ENCODE data around the gene TEX10.

TEX10 gene

DNA sequence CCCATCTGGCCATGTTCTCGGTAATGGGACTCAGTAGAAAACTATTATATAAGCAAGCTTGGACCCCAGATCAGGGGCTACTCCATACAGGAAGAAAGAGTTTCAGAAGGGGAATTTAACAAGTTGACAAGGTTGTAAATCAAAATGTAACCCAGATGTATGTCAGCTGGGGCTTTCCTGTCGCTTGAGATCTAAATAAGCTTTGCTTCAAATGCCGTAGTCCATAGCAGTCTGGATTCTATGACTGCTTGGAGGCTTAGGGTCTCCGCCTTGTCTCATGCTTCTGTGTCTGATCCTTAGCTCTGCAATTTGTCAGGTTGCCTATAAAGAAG lies 70.4 kb downstream of the TEX10 start:
- DNase-seq = no peak

DNA sequence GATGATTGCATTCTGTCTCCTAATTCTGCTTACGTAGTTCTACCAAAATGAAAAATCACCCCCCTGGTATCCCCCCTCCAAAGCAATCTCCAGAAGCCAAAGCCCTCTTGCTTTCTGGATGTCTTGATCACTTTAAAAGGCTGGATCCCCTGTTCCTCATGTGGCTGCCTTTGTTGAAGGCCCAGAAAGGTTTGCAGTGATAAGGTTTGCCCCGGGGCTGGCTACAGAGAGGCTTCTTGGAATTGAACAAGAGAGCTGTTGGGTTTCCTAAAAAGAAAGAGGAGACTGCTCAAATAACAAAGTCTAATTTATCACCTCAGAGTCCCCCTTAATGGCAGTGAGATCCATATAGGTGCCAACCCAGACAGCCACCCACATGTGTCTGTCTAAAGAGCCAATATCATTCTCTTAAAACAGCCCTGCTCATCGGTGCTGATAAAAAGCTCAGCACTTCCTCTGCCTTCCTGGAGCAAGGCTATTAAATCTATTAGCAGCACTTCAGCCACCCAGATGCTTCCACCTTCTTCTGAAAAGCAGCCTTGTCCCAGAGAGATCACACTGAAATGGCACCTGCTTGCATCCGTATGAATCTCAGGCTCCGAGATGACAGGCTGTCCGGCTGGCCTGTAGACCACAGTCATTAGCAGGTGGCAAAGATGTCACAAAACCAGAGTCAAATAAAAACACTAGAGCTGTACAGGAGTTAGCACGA lies 70.9 kb downstream of the TEX10 start:
- DNase-seq = no peak

DNA sequence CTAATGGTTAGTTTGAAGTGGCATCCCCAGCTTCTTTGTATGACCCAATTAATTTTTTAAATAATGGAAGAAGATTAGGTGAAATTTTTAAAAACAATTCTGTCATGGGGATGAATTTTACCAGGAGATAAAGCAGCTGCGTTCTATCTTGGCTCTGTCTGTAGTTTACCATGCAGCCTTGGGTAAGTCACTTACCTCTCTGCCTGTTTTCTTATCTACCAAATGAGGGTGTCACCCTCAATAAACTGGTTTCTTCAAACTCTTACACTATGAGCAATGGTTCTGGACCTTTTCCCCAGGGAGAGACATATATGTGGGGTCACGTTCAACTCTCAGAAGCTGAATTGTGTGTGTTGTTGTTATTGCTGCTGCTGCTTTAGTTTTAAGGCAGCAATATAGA lies 71.7 kb downstream of the TEX10 start:
- no peak for DNase-seq

DNA sequence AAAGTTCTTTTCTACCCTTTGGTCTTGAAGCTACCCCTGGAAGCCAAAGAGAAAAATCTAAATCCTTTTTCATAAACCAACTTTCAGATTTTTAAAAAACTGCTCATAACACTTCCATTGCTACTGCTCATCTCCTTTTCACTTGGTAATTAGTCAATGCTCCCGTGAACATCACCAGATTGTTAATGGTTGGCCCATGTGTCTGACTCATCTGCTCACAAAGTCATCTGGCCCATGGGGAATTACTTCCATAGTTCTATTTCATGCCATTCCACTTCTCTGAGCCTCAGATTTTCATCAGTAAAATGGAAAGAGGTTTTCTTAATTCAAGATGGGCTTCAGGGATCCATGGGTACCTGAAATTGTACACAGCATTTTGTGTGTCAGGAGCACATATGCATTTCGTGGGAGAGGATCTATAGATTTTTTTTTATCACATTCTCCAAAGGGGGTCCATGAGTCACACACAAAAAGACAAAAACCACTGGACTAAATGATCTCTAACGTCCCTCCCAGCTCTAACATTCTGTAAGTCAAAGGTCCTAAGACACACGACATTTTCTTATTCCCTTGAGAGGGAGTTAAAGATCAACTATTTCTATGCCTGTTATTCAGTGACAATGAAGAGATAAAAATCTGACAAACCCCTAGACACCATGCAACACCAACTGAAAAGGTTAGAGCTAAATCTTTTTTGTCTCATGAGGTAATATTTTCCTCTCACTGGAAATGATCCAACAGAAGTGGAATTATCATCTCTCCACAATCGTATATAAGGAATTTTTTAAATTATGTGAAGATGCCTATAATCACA lies 75.4 kb downstream of the TEX10 start:
- DNase-seq = no peak

GRCh38 chr9:100269656-100270055 lies 83.1 kb downstream of the TEX10 start:
- no peak for DNase-seq

DNA sequence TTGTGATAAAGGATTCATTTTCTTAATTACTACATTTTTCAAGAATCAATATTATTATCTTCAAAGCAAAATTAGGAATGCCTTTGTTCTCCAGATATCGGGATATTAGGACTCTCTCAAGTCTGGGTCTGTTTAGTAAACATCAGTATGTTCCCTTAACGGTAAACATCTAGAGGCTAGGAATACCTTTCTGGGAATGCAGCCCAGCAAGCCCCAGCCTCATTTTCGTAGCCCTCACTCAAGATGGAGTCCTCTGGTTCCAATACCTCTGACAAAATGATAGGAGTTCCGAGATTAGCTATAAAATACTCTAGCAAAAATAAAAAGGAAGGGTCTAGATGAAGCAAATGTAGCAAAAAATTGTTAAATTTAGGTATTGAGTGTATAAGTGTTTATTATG lies 84.5 kb downstream of the TEX10 start:
- no peak for DNase-seq

DNA sequence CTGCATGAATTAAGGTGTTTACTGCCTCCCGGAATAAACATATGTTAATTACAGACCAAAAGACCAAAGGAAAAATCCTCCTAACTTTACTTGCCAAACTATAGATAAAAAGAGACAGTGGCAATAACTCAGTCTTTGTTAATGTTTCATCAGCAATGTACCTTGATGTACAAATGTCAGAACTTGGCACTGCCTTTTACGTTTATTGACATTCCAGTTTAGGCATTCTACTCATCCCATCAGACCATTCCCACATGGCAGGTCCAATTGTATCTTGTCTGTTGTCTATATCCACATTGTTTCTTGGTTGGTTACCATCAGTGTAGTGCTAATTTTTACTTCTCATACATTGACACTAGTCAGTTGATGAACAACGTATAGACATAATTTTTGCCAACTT lies 85.5 kb downstream of the TEX10 start:
- no peak for DNase-seq
